Measurements from ENCODE around the gene BACH1. TPM values are rescaled to one million over a fixed set of nuclear protein-coding genes. Genes with fewer than 3 reads are reported as not detected.

Gene BACH1
- total RNA-seq, 1 experiment from 2014 or later: 65.2 TPM

DNA sequence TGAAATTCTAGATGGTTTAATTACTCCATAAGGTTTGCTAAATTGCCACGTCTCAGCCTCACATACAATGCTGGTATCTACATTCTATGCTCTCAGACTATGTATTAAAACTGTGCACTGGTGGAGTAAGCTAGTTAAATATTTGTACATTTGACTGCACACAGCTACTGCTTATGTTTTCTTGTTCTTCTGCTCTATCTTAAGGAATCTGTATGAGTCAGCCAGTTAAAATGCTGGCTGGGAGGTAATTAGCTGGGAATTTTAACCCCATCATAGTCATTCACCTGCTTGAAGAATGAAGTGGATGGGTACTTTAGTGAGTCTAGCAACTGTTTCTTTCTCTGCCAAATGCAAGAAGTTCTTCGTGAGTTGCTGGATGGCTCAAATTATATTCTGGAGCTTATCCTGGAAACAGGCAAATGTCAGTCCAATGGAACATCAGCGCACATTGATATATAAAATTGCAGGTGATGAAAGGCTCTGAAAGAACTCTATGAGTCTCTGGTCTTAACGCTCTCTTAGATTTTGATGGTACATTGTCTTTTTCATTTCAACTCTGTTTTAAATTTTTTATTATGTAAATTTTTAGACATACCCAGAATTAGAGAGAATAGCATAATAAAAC is 83.4 kb downstream of the BACH1 start:
- ChIA-PET POLR2A (no interaction called here), CTCF (interaction anchor here (0.7 to 1.1 kb wide), 2 partner anchors 21 to 187 kb away, joined by 3 to 7 read pairs; no protein-coding TSS in a partner anchor)
- no peaks in the 10 kb centered on the region for H3K27me3 ChIP-seq (replicated peaks; ENCODE audit: control insufficient read depth, insufficient read depth, low read length)
- H3K27me3 Mint-ChIP-seq (ENCODE audit: insufficient read depth, unreplicated experiment): no peaks in the 10 kb centered on the region
- H3K36me3 Mint-ChIP-seq (ENCODE audit: insufficient read depth, unreplicated experiment): peaks cover 9% of the 10 kb centered on the region
- H3K4me3 ChIP-seq (ENCODE audit: low read depth, low read length): no peak overlapping the region
- peaks cover 15% of the 10 kb centered on the region for H3K4me1 Mint-ChIP-seq (ENCODE audit: low read depth, unreplicated experiment)
- no TSS peak for BruUV-seq (replicated peaks)
- TF ChIP-seq, protein P1, sequence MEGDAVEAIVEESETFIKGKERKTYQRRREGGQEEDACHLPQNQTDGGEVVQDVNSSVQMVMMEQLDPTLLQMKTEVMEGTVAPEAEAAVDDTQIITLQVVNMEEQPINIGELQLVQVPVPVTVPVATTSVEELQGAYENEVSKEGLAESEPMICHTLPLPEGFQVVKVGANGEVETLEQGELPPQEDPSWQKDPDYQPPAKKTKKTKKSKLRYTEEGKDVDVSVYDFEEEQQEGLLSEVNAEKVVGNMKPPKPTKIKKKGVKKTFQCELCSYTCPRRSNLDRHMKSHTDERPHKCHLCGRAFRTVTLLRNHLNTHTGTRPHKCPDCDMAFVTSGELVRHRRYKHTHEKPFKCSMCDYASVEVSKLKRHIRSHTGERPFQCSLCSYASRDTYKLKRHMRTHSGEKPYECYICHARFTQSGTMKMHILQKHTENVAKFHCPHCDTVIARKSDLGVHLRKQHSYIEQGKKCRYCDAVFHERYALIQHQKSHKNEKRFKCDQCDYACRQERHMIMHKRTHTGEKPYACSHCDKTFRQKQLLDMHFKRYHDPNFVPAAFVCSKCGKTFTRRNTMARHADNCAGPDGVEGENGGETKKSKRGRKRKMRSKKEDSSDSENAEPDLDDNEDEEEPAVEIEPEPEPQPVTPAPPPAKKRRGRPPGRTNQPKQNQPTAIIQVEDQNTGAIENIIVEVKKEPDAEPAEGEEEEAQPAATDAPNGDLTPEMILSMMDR (IDR thresholded peaks at IDR 0.05; ENCODE audit: insufficient read depth in 1 of 2, low read depth in 1 of 2, low read length in 1 of 2, severe bottlenecking in 1 of 2, unreplicated experiment in 1 of 2): no peak
- peak overlapping the region; percentile 51 for H3K4me3 Mint-ChIP-seq (ENCODE audit: unreplicated experiment)
- no peaks in the 10 kb centered on the region for H3K36me3 ChIP-seq (ENCODE audit: control insufficient read depth, insufficient read depth, low read length)
- peaks cover 15% of the 10 kb centered on the region for H3K9me3 Mint-ChIP-seq (ENCODE audit: unreplicated experiment)
- H3K27ac Mint-ChIP-seq (ENCODE audit: unreplicated experiment): peak overlapping the region; percentile 81
- peak; percentile 42 to 55 for DNase-seq
- peaks cover 6% of the 10 kb centered on the region; the same call in 1 of the 2 replicates for H3K9me3 ChIP-seq
- intact Hi-C loops (cut with micrococcal nuclease; ENCODE audit: unreplicated experiment): loop anchor here (5.0 kb wide), 2 partner anchors 40 to 60 kb away; no protein-coding TSS in a partner anchor
- H3K4me1 ChIP-seq: peaks cover 58% of the 10 kb centered on the region

DNA sequence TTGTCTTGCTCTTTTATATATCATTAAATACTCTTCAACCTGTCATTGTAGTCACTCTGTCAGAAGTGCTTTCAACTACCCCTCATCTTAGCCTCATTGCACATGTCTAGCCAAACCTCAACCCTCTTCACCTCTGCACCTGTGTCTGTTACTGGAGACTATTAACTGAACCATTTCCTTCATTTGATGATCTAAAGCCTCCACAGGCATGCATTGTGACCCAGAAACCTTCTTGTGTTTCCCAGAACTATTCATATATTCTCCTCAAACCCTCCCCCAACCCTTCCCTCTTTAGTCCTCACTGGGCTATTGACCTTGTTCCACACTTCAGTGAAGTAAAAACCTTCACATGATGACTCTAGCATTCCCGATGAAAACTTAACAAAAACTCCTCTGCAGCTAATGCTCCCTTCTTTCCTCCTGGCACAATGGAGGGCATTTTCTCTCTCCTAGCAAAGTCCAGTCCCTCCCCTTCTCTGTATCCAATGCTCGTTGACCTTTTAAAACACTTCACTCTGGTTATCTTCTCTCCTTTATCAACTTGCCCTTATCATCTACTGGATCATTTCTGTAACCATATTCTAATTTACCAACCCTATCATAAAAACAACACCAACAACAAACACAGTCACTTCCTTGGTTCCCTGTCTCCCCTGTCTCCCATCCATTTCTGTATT is 86.1 kb downstream of the BACH1 start:
- TF ChIP-seq, protein P1 (IDR thresholded peaks at IDR 0.05; ENCODE audit: insufficient read depth in 1 of 2, low read depth in 1 of 2, low read length in 1 of 2, severe bottlenecking in 1 of 2, unreplicated experiment in 1 of 2): no peak
- no TSS peak for BruUV-seq (replicated peaks)
- Mint-ChIP-seq H3K36me3 (ENCODE audit: insufficient read depth, unreplicated experiment) (peaks cover 9% of the 10 kb centered on the region), H3K4me3 (ENCODE audit: unreplicated experiment) (no peak overlapping the region), H3K4me1 (ENCODE audit: low read depth, unreplicated experiment) (peaks cover 15% of the 10 kb centered on the region), H3K27me3 (ENCODE audit: insufficient read depth, unreplicated experiment) (no peaks in the 10 kb centered on the region), H3K9me3 (ENCODE audit: unreplicated experiment) (no peaks in the 10 kb centered on the region), H3K27ac (ENCODE audit: unreplicated experiment) (no peak overlapping the region)
- H3K4me1 ChIP-seq: peaks cover 69% of the 10 kb centered on the region
- peaks cover 6% of the 10 kb centered on the region; the same call in 1 of the 2 replicates for H3K9me3 ChIP-seq
- no peak overlapping the region for H3K4me3 ChIP-seq (ENCODE audit: low read depth, low read length)
- intact Hi-C loops (cut with micrococcal nuclease; ENCODE audit: unreplicated experiment): loop anchor here (5.0 kb wide), 2 partner anchors 37 to 57 kb away; no protein-coding TSS in a partner anchor
- no peaks in the 10 kb centered on the region for H3K36me3 ChIP-seq (ENCODE audit: control insufficient read depth, insufficient read depth, low read length)
- ChIA-PET CTCF (no interaction called here), POLR2A (no interaction called here)
- H3K27me3 ChIP-seq (replicated peaks; ENCODE audit: control insufficient read depth, insufficient read depth, low read length): no peaks in the 10 kb centered on the region
- no peak for DNase-seq

DNA sequence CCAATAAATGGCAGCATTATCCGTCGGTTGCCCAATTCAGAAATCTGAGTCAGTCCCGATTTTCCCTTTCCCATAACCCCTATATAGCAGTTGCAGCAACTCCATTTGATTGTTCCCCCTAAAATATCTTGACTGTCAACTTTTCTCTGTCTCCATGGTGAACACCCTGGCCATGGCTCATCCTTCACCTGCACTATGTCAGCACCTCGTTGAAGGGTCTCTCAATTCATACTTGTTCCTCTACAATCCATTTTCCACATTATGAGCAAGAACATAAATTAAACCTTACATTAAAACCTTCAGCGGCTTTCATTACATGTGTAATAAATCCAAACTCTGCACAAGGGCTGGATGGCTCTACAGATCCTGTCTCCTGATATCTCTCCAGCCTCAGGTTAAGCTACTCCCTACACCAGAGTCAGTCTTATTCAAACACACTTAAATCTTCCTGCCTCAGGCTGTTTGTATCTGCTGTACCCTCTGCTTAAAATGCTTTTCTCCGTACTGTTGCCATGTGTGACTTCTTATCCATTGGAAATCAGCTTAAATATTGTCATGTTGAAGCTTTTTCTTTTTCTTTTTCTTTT is 87.3 kb downstream of the BACH1 start:
- Histone ChIP-seq H3K36me3 (ENCODE audit: control insufficient read depth, insufficient read depth, low read length) (no peaks in the 10 kb centered on the region), H3K27me3 (replicated peaks; ENCODE audit: control insufficient read depth, insufficient read depth, low read length) (no peaks in the 10 kb centered on the region), H3K4me1 (peaks cover 66% of the 10 kb centered on the region), H3K4me3 (ENCODE audit: low read depth, low read length) (no peak overlapping the region), H3K9me3 (no peaks in the 10 kb centered on the region)
- BruUV-seq (replicated peaks): no TSS peak
- H3K9me3 Mint-ChIP-seq (ENCODE audit: unreplicated experiment): peaks cover 6% of the 10 kb centered on the region
- CTCF ChIA-PET: no interaction called here
- no peak overlapping the region for H3K4me3 Mint-ChIP-seq (ENCODE audit: unreplicated experiment)
- H3K36me3 Mint-ChIP-seq (ENCODE audit: insufficient read depth, unreplicated experiment): peaks cover 9% of the 10 kb centered on the region
- DNase-seq: no peak
- POLR2A ChIA-PET: no interaction called here
- peaks cover 23% of the 10 kb centered on the region for H3K4me1 Mint-ChIP-seq (ENCODE audit: low read depth, unreplicated experiment)
- TF ChIP-seq, protein P1 (IDR thresholded peaks at IDR 0.05; ENCODE audit: insufficient read depth in 1 of 2, low read depth in 1 of 2, low read length in 1 of 2, severe bottlenecking in 1 of 2, unreplicated experiment in 1 of 2): no peak
- intact Hi-C loops (cut with micrococcal nuclease; ENCODE audit: unreplicated experiment): no loop called here
- H3K27me3 Mint-ChIP-seq (ENCODE audit: insufficient read depth, unreplicated experiment): no peaks in the 10 kb centered on the region
- H3K27ac Mint-ChIP-seq (ENCODE audit: unreplicated experiment): no peak overlapping the region
